ENCODE measurements around the gene CCNH.

CCNH gene

GRCh38 chr5:87435144-87435694 lies 22.5 kb upstream of the CCNH start:
- no peak overlapping the region for H3K4me3 ChIP-seq (ENCODE audit: low read depth, low read length)
- no peak for TF ChIP-seq CTCF (IDR thresholded peaks at IDR 0.05; ENCODE audit: borderline replicate concordance, insufficient read depth, low read depth, low read length)

- H3K4me3 ChIP-seq (ENCODE audit: low read depth, low read length), result no peak overlapping the region
- no peak for TF ChIP-seq CTCF (IDR thresholded peaks at IDR 0.05; ENCODE audit: borderline replicate concordance, insufficient read depth, low read depth, low read length)
Observed at GRCh38 chr5:87434461-87434860, 21.7 kb upstream of the CCNH start.

- H3K4me3 ChIP-seq (ENCODE audit: low read depth, low read length), result no peak overlapping the region
- no peak for TF ChIP-seq CTCF (IDR thresholded peaks at IDR 0.05; ENCODE audit: borderline replicate concordance, insufficient read depth, low read depth, low read length)
Observed at GRCh38 chr5:87433945-87434344, 21.2 kb upstream of the CCNH start.

GRCh38 chr5:87432460-87432859 lies 19.7 kb upstream of the CCNH start:
- no peak for TF ChIP-seq CTCF (IDR thresholded peaks at IDR 0.05; ENCODE audit: borderline replicate concordance, insufficient read depth, low read depth, low read length)
- no peak overlapping the region for H3K4me3 ChIP-seq (ENCODE audit: low read depth, low read length)

GRCh38 chr5:87430863-87431457 lies 18.2 kb upstream of the CCNH start:
- no peak overlapping the region for H3K4me3 ChIP-seq (ENCODE audit: low read depth, low read length)
- no peak for TF ChIP-seq CTCF (IDR thresholded peaks at IDR 0.05; ENCODE audit: borderline replicate concordance, insufficient read depth, low read depth, low read length)

GRCh38 chr5:87423755-87424154 lies 11.0 kb upstream of the CCNH start:
- H3K4me3 ChIP-seq (ENCODE audit: low read depth, low read length), result no peak overlapping the region
- no peak for TF ChIP-seq CTCF (IDR thresholded peaks at IDR 0.05; ENCODE audit: borderline replicate concordance, insufficient read depth, low read depth, low read length)

- H3K4me3 ChIP-seq (ENCODE audit: low read depth, low read length), result no peak overlapping the region
- no peak for TF ChIP-seq CTCF (IDR thresholded peaks at IDR 0.05; ENCODE audit: borderline replicate concordance, insufficient read depth, low read depth, low read length)
Observed at GRCh38 chr5:87421307-87421706, 8.6 kb upstream of the CCNH start.

Measured in GM12875 (cell line).